ENCODE results near the gene MMUT.

DNA sequence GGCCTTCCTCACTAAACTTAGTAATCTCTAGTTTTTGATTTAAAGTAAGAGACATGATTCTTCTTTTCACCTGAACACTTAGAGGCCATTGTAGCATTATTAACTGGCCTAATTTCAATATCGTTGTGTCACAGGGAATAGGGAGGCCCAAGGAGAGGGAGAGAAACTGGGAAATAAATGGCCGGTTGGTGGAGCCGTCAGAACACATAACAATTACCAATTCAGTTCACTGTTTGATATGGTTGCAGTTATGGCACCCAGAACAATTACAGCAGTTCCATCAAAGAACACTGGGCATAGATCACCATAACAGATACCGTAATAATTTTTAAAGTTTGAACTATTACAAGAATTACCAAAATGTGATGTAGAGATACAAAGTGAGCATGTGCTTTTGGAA lies 27.6 kb upstream of the MMUT start:
- TF ChIP-seq POLR2AphosphoS5 (IDR thresholded peaks at IDR 0.05; ENCODE audit: low read depth, low read length): no peak
- TF ChIP-seq POLR2A (IDR thresholded peaks at IDR 0.05; ENCODE audit: low read depth, low read length): no peak
- TF ChIP-seq SPI1 (IDR thresholded peaks at IDR 0.05; ENCODE audit: low read depth, low read length): no peak

All from GM12891 (cell line).